ENCODE measurements around the gene KHSRP.

KHSRP gene

DNA sequence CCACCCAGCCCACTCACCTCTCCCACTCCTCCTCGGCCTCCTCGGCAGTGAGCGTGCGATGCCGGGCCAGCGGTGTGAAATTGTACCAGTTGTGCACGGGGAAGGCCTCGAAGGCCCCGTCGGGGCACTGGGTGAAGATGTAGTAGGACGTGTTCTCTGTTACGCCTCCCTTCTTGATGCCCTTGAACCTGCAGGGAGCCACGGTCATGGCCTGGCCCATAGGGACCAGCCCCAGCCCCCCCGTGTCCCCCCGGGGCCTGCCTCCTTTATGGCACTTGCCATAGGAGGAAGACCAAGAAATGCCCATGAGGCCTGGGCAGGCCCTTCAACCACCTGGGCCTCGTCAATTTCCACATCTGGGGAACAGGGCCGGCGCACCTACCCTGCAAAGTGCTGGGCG is 37.2 kb downstream of the KHSRP start:
- ChIA-PET CTCF (no interaction called here), POLR2A (no interaction called here)
- TF ChIP-seq, protein P1, sequence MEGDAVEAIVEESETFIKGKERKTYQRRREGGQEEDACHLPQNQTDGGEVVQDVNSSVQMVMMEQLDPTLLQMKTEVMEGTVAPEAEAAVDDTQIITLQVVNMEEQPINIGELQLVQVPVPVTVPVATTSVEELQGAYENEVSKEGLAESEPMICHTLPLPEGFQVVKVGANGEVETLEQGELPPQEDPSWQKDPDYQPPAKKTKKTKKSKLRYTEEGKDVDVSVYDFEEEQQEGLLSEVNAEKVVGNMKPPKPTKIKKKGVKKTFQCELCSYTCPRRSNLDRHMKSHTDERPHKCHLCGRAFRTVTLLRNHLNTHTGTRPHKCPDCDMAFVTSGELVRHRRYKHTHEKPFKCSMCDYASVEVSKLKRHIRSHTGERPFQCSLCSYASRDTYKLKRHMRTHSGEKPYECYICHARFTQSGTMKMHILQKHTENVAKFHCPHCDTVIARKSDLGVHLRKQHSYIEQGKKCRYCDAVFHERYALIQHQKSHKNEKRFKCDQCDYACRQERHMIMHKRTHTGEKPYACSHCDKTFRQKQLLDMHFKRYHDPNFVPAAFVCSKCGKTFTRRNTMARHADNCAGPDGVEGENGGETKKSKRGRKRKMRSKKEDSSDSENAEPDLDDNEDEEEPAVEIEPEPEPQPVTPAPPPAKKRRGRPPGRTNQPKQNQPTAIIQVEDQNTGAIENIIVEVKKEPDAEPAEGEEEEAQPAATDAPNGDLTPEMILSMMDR (IDR thresholded peaks at IDR 0.05; ENCODE audit: insufficient read depth, low read length, missing control alignments) = no peak
- H3K4me3 ChIP-seq (ENCODE audit: low read depth, low read length) = no peak overlapping the region
- no peak for DNase-seq (ENCODE audit: low read depth, low spot score)

GRCh38 chr19:6384381-6384780 is 40.2 kb downstream of the KHSRP start:
- no peak for DNase-seq (ENCODE audit: low read depth, low spot score)
- TF ChIP-seq, protein P1 (IDR thresholded peaks at IDR 0.05; ENCODE audit: insufficient read depth, low read length, missing control alignments) = no peak
- CTCF ChIA-PET = no interaction called here
- H3K4me3 ChIP-seq (ENCODE audit: low read depth, low read length) = no peak overlapping the region
- POLR2A ChIA-PET = no interaction called here

GRCh38 chr19:6383188-6383587 is 41.4 kb downstream of the KHSRP start:
- DNase-seq (ENCODE audit: low read depth, low spot score) = no peak
- ChIA-PET CTCF (no interaction called here), POLR2A (no interaction called here)
- TF ChIP-seq, protein P1 (IDR thresholded peaks at IDR 0.05; ENCODE audit: insufficient read depth, low read length, missing control alignments) = no peak
- no peak overlapping the region for H3K4me3 ChIP-seq (ENCODE audit: low read depth, low read length)

- no peak for DNase-seq (ENCODE audit: low read depth, low spot score)
- CTCF ChIA-PET = no interaction called here
- TF ChIP-seq, protein P1 (IDR thresholded peaks at IDR 0.05; ENCODE audit: insufficient read depth, low read length, missing control alignments) = no peak
- H3K4me3 ChIP-seq (ENCODE audit: low read depth, low read length) = no peak overlapping the region
- POLR2A ChIA-PET = no interaction called here
These were observed 43.4 kb downstream of the KHSRP start for GRCh38 chr19:6381030-6381750.

DNA sequence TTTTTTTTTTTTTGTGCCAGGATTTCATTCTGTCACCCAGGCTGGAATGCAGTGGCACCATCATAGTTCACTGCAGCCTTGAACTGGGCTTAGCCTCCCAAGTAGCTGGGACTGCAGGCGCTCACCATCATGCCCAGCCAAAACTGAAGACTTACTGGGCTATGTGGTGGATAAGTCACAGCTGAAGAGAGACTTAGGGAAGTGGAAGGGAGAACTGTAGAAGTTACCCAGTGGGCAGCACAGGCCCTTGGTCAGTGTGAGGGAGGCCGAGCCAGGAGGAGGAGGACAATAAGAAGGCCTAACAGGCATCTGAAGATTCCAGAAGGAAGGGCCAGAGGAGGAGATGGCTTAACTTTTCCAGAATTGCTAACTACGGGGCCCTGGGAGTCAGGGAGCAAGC is 44.9 kb downstream of the KHSRP start:
- ChIA-PET CTCF (interaction anchor here (1.3 kb wide), 1 partner anchor 161 kb away, joined by 3 read pairs; no protein-coding TSS in a partner anchor), POLR2A (no interaction called here)
- no peak for DNase-seq (ENCODE audit: low read depth, low spot score)
- TF ChIP-seq, protein P1 (IDR thresholded peaks at IDR 0.05; ENCODE audit: insufficient read depth, low read length, missing control alignments) = no peak
- H3K4me3 ChIP-seq (ENCODE audit: low read depth, low read length) = no peak overlapping the region

DNA sequence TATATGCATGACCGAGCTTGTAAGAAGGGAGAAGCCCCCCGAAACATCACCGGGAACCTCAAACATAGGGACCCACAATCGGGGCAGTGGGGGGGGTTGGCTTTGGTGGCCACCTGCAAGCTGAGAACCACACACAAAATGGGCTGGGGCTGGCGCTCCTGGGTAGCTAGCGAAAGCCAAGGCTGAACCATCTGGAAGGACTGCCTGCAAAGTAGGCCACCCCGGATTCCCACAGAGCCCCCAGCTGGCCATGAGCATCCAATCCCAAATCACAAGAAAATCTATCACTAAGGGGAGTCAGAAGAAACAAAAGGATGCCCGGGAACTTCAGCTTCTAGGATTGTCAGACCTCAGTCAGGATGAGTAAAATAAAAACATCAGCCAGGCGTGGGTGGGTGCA is 46.1 kb downstream of the KHSRP start:
- no peak for DNase-seq (ENCODE audit: low read depth, low spot score)
- ChIA-PET CTCF (interaction anchor here (1.3 kb wide), 1 partner anchor 160 kb away, joined by 3 read pairs; no protein-coding TSS in a partner anchor), POLR2A (interaction anchor here (0.6 to 1.6 kb wide), 3 partner anchors 15 to 1690 kb away, joined by 3 to 4 read pairs (median 4); no protein-coding TSS in a partner anchor)
- H3K4me3 ChIP-seq (ENCODE audit: low read depth, low read length) = no peak overlapping the region
- TF ChIP-seq, protein P1 (IDR thresholded peaks at IDR 0.05; ENCODE audit: insufficient read depth, low read length, missing control alignments) = no peak
